SH-SY5Y (cell line): ENCODE results near the gene MAST4.

ENCODE experiments used
- GATA2 ChIP-seq: IDR thresholded peaks from 2 replicates; pipeline ENCODE4 v1.6.1; 2011; ENCODE audit warnings: mild to moderate bottlenecking, low read depth, low read length
- GATA3 ChIP-seq: IDR thresholded peaks from 2 replicates; pipeline ENCODE4 v1.6.1; 2011; ENCODE audit warnings: low read depth, mild to moderate bottlenecking, low read length, moderate library complexity

DNA sequence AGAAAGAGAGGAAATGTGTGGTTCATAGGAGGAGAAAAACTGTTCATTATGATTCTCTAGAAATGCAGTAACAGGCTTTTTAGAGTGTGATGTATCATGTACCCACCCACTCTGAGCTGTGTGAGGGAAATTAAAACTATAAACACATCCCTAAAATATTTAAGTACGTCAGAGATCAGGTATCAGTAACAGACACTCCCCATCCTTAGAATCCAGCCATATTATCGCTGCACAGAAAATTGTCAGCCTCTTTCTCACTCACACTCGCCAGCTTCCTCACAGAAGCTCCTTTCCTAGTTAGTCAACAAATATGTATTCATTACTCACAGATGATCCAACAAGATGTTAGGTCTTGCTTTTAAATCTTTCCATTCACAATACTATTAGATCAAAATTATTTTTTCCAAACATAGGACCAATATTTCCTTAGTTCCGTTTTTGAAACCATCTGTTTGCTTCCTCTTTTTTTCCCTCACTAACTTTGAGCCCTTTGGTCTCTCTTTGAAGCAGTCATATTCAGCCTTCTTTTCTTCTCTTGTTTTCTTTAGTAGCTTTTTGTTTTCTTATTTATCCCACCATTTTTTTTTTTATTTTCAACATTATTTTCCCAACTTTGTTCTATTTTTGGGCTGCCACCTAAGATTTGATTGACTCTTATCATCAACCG is 13.6 kb upstream of the MAST4 start:
- TF ChIP-seq GATA2 (no peak), GATA3 (no peak)
